Measurements from ENCODE around the gene ZNF593.

Gene ZNF593

GRCh38 chr1:26213335-26213905 is 43.7 kb downstream of the ZNF593 start:
- no peak for DNase-seq

GRCh38 chr1:26215246-26215645 is 45.5 kb downstream of the ZNF593 start:
- DNase-seq = no peak

GRCh38 chr1:26218906-26219494 is 49.3 kb downstream of the ZNF593 start:
- no peak for DNase-seq

Measured in activated CD4-positive, alpha-beta T cell treated with anti-CD3 and anti-CD28 coated beads, Interleukin-2, amount 50 U/mL, for 1 hour (primary cell).